HepG2 (cell line): ENCODE measurements around the gene AUTS2.

Source experiments
- KLF16 ChIP-seq, 2 experiments: sonication (generic) in 1 of 2; formaldehyde crosslinking in 1 of 2; IDR thresholded peaks; 2 replicates each; pipeline versions ENCODE4 v1.6.1 to v1.8.0; 2016 to 2023; ENCODE audit warnings: missing genetic modification reagents in 2 of 2, missing compliant biosample characterization in 1 of 2
- TOPORS ChIP-seq: sonication (generic); formaldehyde crosslinking; IDR thresholded peaks from 2 replicates; pipeline ENCODE4 v1.8.0; 2023; ENCODE audit warnings: mild to moderate bottlenecking, missing genetic modification reagents
- ZNF530 ChIP-seq: sonication (generic); formaldehyde crosslinking; IDR thresholded peaks from 2 replicates; pipeline ENCODE4 v1.5.0; 2020; ENCODE audit warnings: low read depth, mild to moderate bottlenecking, missing genetic modification reagents
- TF ChIP-seq, protein P1 (sequence below): sonication (generic); formaldehyde crosslinking; IDR thresholded peaks from 2 replicates; pipeline ENCODE4 v1.5.0; 2020; ENCODE audit warnings: mild to moderate bottlenecking, missing genetic modification reagents, moderate library complexity

DNA sequence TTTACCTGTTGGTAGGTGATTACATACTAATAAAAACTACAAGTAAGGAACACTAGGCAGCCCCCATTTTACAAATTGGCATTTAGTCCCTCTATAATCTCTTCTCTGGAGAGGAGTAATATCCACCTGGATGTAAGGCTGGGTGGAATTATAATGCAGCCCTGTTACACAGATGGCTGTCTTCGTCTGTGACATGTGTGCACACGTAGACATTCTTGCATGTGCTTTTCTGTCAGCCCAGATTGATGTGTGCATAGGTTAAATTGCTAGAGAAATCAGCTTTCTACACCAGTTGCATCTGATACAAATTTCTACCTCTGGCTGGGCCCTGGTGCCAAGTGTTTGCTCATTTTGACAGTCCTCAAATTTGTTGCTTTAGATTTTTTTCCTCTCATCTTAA lies 715.9 kb downstream of the AUTS2 start:
- TF ChIP-seq KLF16 (CRISPR knock-in tag; IDR thresholded peaks at IDR 0.05) (no peak), TOPORS (CRISPR knock-in tag) (no peak), ZNF530 (CRISPR knock-in tag) (no peak)
- TF ChIP-seq, protein P1, sequence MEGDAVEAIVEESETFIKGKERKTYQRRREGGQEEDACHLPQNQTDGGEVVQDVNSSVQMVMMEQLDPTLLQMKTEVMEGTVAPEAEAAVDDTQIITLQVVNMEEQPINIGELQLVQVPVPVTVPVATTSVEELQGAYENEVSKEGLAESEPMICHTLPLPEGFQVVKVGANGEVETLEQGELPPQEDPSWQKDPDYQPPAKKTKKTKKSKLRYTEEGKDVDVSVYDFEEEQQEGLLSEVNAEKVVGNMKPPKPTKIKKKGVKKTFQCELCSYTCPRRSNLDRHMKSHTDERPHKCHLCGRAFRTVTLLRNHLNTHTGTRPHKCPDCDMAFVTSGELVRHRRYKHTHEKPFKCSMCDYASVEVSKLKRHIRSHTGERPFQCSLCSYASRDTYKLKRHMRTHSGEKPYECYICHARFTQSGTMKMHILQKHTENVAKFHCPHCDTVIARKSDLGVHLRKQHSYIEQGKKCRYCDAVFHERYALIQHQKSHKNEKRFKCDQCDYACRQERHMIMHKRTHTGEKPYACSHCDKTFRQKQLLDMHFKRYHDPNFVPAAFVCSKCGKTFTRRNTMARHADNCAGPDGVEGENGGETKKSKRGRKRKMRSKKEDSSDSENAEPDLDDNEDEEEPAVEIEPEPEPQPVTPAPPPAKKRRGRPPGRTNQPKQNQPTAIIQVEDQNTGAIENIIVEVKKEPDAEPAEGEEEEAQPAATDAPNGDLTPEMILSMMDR (CRISPR knock-in tag): no peak
